GM21825 (cell line): Measurements from ENCODE around the gene WDR89.
"Not testable (repeated sequence)": the region's sequence is repeated elsewhere in the genome, so short reads cannot be mapped to it uniquely, and the experiment has no call there.

Experiments used
- ATAC-seq: cut with Tn5 transposase; IDR thresholded peaks from one replicate; pipeline ENCODE4 v1.9.1; 2021; ENCODE audit warnings: mild to moderate bottlenecking, moderate library complexity; ENCODE audit not compliant: unreplicated experiment

The WDR89 gene

GRCh38 chr14:63654346-63654745 lies 12.7 kb upstream of the WDR89 start:
- ATAC-seq, result no peak

- no peak for ATAC-seq
Measured at GRCh38 chr14:63652406-63652805, 10.7 kb upstream of the WDR89 start.

- peak; percentile 70 for ATAC-seq
Measured at GRCh38 chr14:63650256-63650952, 8.7 kb upstream of the WDR89 start.

GRCh38 chr14:63647696-63648410 lies 6.2 kb upstream of the WDR89 start:
- ATAC-seq, result no peak

GRCh38 chr14:63644741-63645140 lies 3.1 kb upstream of the WDR89 start:
- no peak for ATAC-seq

GRCh38 chr14:63642656-63643382 lies 1.1 kb upstream of the WDR89 start:
- ATAC-seq, result no peak

GRCh38 chr14:63642229-63642611 lies 549 bp upstream of the WDR89 start:
- ATAC-seq, result peak; percentile 54

GRCh38 chr14:63638493-63638892 lies 3.2 kb downstream of the WDR89 start:
- ATAC-seq, result no peak

GRCh38 chr14:63636094-63636635 lies 5.5 kb downstream of the WDR89 start:
- not testable (repeated sequence) for ATAC-seq

GRCh38 chr14:63633801-63634200 lies 7.9 kb downstream of the WDR89 start:
- no peak for ATAC-seq

- ATAC-seq, result no peak
Measured at GRCh38 chr14:63632932-63633514, 8.6 kb downstream of the WDR89 start.

GRCh38 chr14:63624701-63625100 lies 17.0 kb downstream of the WDR89 start:
- no peak for ATAC-seq

GRCh38 chr14:63624203-63624602 lies 17.5 kb downstream of the WDR89 start:
- no peak for ATAC-seq

GRCh38 chr14:63621975-63622374 lies 19.7 kb downstream of the WDR89 start:
- ATAC-seq, result not testable (repeated sequence)

GRCh38 chr14:63616015-63616414 lies 25.7 kb downstream of the WDR89 start:
- ATAC-seq, result no peak

GRCh38 chr14:63614679-63615363 lies 26.9 kb downstream of the WDR89 start:
- no peak for ATAC-seq

GRCh38 chr14:63611078-63611477 lies 30.6 kb downstream of the WDR89 start:
- no peak for ATAC-seq

GRCh38 chr14:63605041-63605532 lies 36.6 kb downstream of the WDR89 start:
- ATAC-seq, result no peak

- ATAC-seq, result no peak
Measured at GRCh38 chr14:63604626-63605025, 37.0 kb downstream of the WDR89 start.

- ATAC-seq, result no peak
Measured at GRCh38 chr14:63603749-63604277, 37.9 kb downstream of the WDR89 start.
